Renal cortex interstitium (tissue), 11 donors: Measurements from ENCODE around the gene CTSE. TPM values are rescaled to one million over a fixed set of nuclear protein-coding genes. Genes with fewer than 3 reads are reported as not detected.
"Not testable (repeated sequence)": the region's sequence is repeated elsewhere in the genome, so short reads cannot be mapped to it uniquely, and the experiment has no call there.

ENCODE experiments used
- DNase-seq, 11 donors: peaks; one replicate each; pipeline ENCODE4 v3.0.0-alpha.2; 2013; ENCODE audit warnings: low read depth in 9 of 11, low spot score in 4 of 11; ENCODE audit errors: extremely low read depth in 1 of 11
- polyA plus RNA-seq, 3 donors: library from polyadenylated mRNA; unstranded; fragments of 120-200 nt; gene quantifications; one replicate each; pipeline ENCODE4 v1.2.1, GENCODE V29; 2013; ENCODE audit not compliant: insufficient read length in 3 of 3

Gene CTSE
- polyA plus RNA-seq, 3 donors, result 0.10 to 0.23 (median 0.22) TPM

DNA sequence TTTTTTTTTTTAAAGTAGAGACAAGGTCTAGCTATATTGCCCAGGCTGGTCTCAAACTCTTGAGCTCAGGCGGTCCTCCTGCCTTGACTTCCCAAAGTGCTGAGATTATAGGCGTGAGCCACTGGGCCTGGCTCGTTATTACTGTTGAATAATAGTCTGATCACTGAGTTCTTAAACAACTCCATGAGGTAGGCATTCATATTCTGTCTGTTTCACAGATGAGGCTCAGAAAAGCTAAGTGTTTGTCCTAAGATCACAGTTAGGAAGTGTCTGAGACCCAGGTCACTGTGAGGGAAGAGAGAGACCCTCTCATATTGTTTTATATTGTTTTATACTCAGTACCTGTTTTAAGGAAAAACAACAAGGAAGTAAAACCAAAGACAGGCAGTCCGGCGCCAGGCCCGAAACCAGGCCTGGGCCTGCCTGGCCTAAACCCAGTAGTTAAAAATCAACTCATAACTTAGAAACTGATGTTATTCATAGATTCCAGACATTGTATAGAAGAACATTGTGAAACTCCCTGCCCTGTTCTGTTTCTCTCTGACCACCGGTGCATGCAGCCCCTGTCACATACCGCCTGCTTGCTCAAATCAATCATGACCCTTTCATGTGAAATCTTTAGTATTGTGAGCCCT lies 28.7 kb upstream of the CTSE start:
- DNase-seq, result not testable (repeated sequence)

DNA sequence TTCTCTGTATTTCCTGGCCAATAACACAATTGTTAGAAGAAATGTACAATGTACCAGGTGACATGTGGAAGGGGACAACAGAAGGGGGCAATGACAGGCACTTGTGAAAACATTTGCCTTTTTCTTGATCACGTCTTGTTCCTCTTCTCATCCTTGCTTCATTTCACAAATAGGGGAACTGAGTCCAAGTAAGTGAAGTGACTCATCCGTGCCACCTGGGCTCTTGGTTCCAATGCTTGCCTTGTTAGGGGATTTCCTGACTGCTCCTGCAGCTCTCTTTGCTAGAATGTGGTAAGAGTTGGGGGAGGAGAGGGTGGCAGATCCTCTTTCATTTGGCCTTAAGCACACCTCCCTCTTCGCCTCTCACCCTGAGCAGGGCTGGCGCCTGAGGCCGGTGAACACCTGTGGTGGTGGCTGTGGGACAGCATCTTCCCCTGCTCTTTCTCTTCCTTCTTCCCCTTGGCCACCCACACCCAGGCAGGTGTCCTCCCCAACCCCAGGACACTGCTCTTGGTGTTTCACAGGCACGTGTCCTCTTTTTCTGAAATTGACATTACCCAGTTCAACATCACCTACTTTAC lies 27.1 kb upstream of the CTSE start:
- DNase-seq, result no peak

DNA sequence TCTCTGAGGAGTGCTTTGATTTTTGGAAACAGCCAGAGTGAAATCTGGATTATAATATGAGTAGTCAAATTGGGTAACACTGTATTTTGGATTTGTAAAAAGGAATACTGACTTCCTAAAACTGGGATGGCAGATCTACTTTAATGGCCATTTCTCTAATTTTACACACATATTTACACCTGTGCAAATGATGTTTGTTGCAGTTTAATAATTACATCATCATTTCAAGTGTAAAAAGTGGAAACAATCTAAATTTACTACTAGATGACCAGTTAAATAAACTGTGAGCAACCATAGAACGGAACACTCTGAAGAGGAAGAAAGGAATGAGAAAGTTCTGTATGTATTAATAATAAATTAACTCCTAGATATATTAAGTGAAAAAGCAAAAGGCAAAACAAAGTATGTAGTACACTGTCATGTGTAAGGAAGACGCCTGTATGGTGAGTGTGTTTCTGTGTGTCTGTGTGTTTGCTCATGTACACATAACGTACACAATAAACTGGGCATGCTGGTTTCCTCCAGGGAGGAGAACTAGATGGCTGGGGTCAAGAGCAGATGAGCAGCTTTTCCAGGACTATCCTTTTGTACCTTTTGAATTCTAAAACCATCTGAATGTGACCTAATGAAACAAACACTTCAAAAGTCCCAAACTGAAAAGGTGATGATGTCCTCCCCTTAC lies 26.4 kb upstream of the CTSE start:
- no peak for DNase-seq

DNA sequence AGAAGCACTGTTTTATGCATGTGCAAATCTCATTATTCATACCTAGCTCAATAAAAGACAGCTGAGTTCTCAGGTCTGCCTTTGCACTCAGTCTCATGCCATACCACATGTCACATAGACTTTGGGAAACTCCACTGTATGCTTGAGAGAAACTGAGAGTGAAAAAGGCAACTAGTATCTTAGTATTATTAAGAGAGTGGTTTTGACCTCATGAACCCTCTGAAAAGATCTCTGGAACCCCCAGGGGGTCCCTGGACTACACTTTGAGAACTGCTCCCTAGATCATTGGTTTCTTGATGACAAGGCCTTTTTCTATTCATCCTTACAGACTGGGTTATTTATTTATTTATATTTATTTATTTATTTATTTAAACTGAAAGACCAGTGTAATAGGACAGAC lies 25.6 kb upstream of the CTSE start:
- DNase-seq, result no peak

DNA sequence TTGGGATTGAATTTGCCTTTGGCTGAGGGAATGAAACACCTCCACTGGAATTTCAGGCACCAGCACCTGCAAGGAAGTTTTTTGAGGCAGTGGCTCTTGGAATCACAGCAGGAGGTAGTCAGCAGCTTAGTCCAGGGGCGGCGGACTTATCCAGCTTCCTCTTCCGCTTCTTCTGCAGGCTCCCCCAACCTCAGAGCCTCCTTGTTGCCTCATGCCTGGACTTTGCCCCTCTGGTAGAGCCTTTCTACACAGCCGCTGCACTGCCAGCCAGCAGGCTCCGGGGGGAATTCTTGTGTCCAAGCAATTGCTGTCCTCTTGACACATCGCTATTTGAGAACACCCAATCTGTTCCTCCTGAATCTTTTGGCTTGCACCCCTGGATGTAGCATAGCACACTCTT lies 24.9 kb upstream of the CTSE start:
- DNase-seq, result peak in 2 of 11 donors; percentile 18 to 40

DNA sequence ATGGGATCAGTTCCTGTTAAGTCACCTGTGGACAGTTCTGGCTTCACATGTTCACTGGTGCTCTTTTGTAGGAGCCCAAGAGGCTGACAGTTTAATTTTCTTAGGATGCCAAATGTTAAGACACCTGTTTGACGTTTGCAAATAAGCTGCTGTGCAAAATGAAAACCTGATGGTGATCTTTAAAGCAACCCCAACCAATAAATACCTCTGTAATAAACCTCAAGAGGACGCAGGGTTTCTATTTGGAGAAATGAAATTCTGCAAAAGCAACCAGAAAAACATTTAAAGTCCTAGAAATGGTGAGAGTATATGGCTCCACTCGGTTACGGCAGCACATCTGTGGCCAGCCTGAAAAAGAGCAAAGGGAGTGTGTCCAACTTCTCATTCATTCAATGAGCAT lies 23.6 kb upstream of the CTSE start:
- no peak for DNase-seq

DNA sequence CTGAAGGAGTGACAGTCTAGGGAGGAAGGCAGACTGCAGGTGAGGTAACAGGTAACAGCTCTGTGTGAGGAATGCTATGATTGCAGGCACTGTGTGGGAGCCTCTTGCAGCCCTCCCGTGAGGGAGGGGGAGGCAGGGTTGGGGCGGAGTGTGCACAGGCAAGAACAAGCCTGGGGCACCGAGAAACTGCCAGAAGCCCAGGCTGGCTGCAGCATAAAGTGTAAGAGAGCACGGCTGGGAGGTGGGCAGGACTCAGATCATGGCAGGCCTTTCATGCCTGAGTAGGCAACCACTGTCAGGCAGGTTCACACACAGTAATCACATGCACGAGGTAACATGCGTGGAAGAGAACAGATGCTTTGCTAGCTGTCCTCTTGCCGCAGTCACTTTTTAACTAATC lies 17.9 kb upstream of the CTSE start:
- DNase-seq, result peak in 9 of 11 donors; percentile 21 to 68 (median 54)

DNA sequence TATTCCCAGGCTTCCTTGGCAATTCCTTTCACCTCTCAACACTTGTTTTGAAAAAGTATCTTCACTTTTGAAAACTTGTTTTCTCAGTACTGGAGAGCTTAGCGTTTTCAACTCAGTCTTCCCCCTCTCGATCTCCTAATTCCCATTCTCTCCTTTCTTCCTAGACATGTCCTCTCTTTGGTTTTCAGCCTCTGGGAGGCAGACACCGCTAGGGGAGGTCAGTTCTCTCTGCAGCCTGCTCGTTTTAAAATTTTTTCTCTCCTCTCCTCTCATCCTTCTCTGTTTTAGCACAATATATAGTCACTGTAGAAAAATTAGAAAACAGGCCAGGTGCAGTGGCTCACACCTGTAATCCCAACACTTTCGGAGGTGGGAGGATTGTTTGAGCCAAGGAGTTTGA lies 16.6 kb upstream of the CTSE start:
- no peak for DNase-seq

DNA sequence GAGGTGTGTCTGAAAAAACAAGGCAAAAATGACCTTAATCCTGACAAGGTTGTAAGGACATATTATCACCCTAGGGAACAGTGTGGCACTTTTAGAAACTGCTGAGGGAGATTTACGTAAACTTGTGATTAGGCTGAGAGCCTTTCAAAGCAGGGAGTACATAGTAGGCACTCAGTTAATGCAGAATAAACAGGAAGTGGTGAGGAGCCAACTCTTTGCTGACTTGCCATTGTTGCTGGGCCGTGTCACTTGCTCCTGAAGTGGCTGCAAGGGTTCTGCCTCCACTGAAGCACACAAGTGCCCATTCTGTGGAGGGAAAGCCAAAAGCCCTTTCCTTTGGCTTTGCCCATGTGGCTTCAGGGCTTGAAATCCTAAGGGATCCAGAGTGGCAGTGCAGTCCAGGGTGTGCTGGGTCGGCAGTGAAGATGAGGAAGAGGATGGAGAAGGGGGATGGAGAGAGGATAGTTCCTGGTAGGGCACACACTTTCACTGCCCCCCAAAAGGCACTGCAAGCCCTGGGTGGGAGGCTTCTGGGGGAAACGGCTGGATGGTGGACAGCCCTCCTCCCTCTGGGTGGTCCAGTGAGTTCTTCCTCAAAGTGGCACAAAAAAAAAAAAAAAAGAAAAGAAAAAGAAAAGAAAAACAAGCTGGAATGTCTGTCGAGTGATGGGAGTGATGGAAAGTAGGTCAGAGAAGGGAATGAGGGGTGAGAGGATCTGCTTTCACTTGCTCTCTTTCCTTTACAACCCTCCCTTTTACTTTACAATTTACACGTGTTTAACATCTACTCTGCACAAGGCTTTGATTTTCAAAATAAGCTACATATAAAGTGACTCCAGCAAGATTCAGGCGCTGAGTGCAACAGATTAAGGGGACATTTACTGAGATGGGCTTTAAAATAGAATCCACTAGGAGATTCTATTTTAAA lies 15.6 kb upstream of the CTSE start:
- peak in 4 of 11 donors; percentile 27 to 56 (median 42) for DNase-seq

DNA sequence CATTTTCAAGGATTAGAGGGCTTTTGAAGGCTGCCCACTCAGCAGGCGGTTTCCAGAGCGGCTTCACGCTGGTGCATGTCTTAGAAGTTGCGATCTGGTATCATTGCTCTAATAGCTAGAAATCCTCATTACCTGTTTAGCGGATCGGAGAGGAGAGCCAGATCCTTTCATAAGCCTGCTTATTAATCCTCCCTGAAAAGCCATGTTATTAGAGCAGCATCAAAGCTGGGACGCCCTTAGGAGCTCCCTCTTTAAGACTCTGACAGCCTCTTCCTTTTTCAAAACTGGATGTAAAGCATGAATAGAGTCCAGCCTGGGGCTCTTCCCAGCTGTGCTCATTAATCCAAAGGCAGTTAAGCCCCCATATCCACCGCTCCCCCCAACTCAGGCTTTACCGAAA lies 13.9 kb upstream of the CTSE start:
- DNase-seq, result no peak

DNA sequence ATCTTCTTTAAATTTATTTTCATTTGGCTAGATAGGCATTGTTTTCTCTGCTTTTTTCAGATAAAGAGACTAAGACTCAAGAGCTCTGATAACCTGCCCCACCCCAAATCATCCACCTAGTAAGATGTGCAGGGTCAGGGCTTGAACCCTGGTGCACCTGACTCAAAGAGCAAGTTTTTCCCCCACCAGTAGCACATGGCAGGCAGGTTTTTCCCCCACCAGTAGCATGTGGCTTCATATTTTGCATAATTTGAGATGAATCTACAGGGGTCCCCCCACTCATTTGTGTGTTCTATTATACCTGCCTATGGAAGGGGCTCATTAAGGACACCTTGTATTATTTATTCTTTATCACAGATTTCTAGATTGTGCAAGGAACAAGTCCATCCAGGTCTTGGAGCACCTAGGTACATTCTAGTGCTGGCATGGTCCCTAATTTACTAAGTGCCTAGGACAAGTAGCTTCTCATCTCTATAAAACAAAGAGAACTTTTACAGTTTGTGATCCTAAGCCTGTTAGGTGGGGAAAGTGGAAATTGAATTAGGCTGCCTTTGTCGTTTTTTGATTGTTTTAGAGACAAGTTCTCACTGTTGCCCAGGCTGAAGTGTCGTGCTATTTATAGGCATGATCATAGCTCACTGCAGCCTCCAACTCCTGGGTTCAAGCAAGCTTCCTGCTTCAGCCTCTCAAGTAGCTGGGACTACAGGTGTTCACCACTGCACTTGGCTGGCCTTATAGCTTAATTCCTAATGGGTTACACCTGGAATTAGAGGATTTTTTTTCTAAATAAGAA lies 13.2 kb upstream of the CTSE start:
- no peak for DNase-seq

DNA sequence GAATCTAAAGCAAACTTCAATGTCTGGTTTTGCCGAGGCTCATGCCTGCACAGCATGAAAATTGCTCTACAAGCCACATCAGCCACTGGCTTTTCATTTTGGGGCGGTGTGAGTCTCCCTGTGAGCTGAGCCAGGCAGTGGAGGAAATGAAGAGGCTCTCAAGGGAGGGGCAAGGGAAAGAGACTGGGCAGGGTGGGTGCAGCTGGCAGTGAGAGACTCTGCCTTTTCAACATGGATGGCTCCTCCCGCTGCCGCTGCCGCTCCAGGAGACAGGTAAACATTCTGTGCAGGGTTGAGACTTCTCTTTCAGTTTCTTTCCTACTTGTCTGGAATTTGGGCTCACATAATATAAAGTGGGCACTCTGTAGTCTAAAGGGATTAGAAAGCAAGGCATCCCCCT lies 11.3 kb upstream of the CTSE start:
- no peak for DNase-seq

DNA sequence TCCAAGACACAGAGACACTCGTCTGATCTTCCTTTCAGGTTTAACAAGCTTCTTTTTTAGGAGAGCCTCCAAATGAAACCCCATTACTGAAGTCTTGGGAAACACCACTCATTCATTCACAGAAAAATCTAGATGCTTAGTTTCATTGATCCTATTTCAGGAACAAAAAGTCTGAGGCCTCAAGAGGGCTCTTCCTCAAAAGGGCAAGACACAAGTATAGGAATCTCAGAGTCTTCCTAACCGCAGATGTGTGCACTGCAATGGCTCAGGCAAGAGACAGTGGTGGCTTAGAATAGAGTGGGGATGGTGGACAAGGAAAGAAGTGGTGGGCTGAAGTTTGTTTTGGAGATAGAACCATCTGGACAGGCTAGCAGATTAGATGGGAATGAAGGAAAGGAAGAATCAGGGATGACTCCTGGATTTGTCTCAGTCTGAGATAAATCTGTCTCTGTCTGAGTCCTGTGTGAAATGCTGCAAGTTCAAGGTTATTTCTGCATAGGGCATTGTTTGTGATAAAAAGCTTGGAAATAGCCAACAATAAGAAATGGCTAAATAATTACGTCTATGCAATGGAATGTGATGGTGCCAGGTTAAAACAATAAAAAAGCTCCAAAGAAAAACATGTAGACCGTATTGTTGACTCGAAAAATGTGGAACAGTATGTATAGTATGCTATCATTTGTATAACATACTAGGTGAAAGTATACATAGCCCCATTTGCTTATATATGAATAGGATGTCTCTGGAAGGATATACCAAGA lies 8.9 kb upstream of the CTSE start:
- DNase-seq, result no peak

DNA sequence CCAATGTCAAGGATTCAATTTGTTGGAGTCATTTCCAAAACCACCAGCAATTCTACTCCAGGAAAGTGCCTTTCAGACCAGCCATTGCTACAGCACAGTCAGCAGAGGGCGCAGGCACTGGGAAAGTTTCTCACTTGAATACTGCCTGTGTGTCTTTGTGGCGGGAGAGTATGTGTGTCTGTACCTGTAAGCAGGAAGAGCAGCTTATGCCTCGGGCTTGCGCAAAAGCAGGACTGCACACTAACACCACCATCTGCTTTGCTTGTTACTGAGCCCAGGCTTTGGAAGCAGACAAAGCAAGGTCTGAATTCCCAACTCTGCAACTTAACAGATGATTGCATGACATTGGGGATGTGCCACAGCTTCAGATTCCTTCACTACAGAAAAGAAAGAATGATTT lies 7.0 kb upstream of the CTSE start:
- peak in 8 of 11 donors; percentile 29 to 78 (median 53) for DNase-seq

DNA sequence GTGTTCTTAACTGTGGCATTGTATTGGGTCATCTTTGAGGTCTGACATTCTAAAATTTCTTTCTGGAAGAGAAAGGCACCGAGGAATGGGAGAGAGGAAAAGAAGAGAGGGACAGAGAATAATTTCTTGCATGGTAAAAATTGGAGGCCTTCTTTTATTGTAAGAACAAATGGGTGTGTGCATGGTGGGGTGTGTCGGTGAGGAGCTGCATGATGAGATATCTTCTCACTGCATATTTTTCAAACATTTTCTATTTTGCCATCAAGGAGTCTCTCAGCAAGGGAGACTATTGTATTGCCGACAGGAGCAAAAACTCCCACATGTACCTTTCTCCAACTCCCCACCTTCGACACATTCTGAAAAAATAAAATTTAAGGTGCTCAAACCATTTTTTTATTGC lies 6.5 kb upstream of the CTSE start:
- no peak for DNase-seq

DNA sequence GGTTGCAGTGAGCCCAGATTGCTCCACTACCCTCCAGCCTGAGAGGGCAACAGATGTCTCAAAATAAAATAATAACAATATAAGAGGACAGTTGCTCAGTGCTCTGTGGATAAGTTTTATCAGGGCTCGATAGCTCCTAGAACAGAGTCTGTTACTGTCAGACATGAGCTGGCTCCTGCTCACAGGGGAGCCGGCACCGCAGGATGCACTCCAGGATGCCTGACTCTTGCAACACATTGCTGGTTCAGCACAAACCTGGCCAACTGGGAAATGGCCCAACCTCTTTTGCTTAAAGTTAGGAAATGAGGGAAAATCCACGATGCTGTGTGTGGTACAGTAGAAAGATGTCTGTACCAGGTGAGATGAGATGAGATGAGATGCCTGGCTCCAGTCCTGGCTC lies 5.8 kb upstream of the CTSE start:
- DNase-seq, result no peak

DNA sequence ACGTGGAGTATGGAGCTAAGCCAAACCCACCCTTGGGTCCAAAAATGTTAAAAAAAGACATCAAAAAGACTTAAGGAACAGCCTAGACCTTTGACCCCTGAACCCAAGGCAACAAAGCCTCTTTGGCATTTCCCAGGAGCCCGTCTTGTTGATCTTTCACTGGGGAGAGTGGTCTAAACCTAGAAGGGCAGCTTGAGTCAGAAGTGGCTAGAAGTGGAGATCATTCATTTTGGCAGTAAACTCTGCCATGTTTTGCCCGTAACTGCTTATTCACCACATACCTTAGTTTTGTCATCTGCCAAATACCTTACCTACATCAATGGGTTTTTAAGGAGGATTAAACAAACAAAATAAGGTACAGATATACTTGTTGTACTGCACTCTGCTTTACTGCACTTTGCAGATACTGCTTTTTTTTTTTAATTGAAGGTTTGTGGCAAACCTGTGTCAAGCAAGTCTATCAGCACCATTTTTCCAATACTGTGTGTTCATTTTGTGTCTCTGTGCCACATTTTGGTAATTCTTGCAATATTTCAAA lies 1.7 kb upstream of the CTSE start:
- no peak for DNase-seq

DNA sequence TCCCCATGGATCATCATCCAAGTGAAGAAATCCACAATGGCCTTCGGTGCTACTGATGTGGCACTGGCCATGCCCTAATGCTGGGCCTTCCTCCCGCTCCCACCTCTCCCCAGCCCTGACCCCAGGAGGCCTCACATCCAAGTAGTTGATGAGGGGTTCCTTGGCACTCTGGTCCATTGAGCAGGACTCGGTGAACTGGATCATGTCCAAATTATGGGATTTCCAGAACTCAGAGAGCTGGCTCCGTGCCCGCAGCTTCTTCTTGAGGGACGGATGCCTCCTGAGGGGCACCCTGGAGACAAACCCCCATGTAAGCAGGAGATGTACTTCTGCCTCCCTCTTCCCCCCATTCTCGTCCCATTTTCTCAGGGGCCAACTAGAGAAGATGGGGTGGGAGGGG lies 929 bp downstream of the CTSE start:
- no peak for DNase-seq
